GM21825 (cell line): ENCODE measurements around the gene DDX46.
"Not testable (repeated sequence)": the region's sequence is repeated elsewhere in the genome, so short reads cannot be mapped to it uniquely, and the experiment has no call there.

Source experiments
- ATAC-seq: cut with Tn5 transposase; IDR thresholded peaks from one replicate; pipeline ENCODE4 v1.9.1; 2021; ENCODE audit warnings: mild to moderate bottlenecking, moderate library complexity; ENCODE audit not compliant: unreplicated experiment

The DDX46 gene

GRCh38 chr5:134838361-134838760 lies 79.8 kb downstream of the DDX46 start:
- not testable (repeated sequence) for ATAC-seq

DNA sequence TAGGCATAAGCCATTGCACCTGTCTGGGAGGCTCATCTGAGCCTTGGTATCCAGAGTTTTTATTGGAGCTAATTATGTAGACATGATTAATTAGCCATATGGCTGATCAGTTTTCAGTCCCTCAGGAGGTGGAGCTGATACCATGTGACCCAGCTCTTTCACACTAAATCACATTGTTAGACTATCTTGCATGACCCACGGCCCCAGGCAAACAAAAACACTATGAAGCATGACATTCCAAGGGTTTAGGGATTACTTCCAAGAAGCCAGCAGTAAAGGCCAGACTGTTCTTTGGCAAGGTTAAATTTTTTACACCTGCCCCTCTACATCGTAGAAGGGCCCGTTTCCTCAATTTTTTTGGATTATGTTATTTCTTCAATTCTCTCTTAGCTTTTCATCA lies 82.2 kb downstream of the DDX46 start:
- ATAC-seq = no peak

DNA sequence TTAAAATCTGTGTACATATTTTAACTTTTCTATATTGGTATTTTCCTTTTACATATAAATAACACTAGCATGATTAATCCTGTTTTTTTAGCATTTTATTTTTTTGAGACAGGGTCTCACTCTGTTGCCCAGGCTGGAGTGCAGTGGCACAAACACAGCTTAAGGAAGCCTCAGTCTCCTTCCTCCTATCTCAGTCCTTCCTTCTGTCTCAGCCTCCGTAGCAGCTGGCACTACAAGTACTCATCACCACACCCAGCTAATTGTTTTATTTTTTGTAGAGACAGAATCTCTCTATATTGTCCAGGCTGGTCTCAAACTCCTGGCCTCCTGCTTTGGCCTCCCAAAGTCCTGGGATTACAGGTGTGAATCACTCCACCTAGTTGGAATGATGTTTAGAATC lies 85.7 kb downstream of the DDX46 start:
- ATAC-seq = no peak

- no peak for ATAC-seq
Observed at GRCh38 chr5:134845335-134845851, 86.8 kb downstream of the DDX46 start.

- ATAC-seq = peak; percentile 95
Observed at GRCh38 chr5:134845852-134846640, 87.5 kb downstream of the DDX46 start, which contains the start of gene C5orf24. TSS of gene C5orf24 (plus strand) at chr5:134845968. CDS start at chr5:134854901, 8,933 bp downstream.

GRCh38 chr5:134846641-134846960 lies 88.0 kb downstream of the DDX46 start:
- ATAC-seq = no peak

DNA sequence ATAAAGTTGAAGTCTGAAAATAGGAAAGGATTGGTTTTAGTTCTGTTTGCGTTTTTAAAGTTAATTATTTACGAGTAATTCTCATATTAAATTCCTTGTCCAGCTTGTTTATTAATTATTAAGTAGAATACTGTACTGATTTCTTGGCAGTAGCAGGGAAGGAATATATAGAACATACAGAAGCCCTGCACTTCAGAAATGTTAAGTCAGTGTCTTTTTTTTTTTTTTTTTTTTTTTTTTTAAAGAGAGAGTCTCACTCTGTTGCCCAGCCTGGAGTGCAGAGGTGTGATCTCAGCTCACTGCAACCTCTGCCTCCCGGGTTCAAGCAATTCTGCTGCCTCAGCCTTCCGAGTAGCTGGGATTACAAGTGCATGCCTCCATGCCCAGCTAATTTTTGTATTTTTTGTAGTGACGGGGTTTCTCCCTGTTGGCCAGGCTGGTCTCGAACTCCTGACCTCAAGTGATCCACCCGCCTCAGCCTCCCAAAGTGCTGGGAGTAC lies 90.9 kb downstream of the DDX46 start:
- not testable (repeated sequence) for ATAC-seq

GRCh38 chr5:134851307-134851923 lies 92.8 kb downstream of the DDX46 start:
- no peak for ATAC-seq

DNA sequence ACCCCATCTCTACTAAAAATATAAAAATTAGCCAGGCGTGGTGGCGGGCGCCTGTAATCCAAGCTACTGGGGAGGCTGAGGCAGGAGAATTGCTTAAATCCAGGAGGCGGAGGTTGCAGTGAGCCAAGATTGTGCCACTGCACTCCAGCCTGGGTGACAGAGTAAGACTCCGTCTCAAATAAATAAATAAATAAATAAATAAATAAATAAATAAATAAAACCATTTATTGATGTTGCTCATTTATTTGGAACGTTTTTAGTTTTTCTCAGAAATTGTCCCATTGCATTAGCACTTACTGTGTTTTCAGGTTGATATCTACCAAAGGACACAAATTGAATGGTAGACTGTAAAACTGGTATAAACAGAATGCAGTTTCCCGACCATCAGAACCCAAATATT lies 97.9 kb downstream of the DDX46 start:
- ATAC-seq = not testable (repeated sequence)

DNA sequence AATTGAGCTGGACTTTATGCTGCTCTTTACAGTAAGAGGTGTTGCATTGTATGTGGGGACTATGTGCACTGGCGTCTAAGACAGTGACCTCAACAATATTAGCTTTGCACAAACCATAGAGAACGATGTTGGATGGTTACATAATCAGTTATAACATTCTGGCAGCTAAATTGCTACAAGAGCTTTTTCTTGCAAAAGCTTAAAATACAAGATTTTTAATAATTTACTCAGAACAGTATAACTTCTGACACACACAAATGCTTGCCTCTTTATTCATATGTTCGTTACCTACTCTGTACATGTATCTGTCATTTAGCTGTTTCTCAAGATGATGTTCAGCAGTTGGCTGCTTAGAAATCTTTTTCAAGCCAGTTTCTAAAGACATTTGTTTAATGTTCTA lies 98.8 kb downstream of the DDX46 start:
- ATAC-seq = no peak

GRCh38 chr5:134864707-134865106 lies 106.1 kb downstream of the DDX46 start:
- ATAC-seq = no peak

- ATAC-seq = no peak
Observed at GRCh38 chr5:134873494-134873893, 114.9 kb downstream of the DDX46 start.

DNA sequence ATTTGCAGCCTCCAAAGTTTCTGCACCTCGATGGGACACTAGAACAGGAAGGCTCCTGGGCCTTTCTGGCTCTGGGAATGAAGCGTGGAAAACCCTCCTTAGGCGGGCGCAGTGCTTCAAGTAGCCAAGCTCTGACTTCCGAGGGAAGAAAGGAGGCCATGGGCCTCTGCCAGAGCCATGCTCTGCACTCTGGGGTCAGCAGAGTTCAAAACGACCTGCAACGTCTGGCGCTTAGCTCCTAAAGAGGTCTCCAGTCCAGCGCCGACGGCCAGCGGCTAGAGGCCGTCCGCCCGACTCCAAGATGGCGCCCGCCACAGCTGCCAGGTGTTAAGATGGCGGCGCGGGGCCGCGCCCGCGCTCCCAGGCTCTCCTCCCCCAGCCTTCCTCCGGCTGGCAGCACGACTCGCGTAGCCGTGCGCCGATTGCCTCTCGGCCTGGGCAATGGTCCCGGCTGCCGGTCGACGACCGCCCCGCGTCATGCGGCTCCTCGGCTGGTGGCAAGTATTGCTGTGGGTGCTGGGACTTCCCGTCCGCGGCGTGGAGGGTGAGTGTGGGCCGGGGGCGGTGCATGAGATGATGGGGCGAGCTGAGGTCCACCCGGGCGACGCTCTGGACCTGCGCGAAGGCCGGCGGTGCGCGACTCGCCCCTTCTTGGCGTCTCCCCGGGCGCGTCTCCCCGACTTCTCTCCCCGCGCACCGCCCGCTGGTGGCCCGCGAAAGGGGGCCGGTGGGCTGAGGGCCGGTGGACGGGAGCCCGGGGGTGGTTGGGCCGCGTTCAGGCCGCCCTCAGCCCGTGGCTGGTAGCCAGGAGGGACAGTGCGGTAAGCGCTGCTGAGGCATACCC lies 115.6 kb downstream of the DDX46 start, which contains the start of gene TXNDC15:
TSS of gene TXNDC15 (plus strand) at position 385 of the 844 bp plus-strand sequence. CDS start at position 442, 57 bp downstream.
- peak; percentile 78 for ATAC-seq

GRCh38 chr5:134874831-134875655 lies 116.5 kb downstream of the DDX46 start:
- no peak for ATAC-seq

DNA sequence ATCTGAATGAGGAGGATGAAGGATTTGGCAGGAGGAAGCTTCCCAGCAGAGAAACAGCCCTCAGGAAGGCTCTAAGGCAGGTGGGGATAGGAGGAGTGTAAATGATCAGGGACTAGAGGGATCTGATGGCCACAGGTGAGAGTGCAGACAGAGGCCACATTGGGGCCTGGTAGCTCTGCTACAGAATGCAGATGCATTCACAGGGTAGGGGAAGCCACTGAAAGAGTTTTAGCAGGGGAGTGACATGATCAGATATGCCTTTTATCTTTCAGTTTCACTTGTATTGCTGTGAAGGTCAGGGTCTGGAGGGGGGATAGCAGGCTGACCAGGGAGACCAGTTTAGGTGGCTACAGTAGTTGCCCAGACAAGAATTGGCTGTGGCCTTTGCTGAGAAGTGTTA lies 118.6 kb downstream of the DDX46 start:
- peak; percentile 43 for ATAC-seq

DNA sequence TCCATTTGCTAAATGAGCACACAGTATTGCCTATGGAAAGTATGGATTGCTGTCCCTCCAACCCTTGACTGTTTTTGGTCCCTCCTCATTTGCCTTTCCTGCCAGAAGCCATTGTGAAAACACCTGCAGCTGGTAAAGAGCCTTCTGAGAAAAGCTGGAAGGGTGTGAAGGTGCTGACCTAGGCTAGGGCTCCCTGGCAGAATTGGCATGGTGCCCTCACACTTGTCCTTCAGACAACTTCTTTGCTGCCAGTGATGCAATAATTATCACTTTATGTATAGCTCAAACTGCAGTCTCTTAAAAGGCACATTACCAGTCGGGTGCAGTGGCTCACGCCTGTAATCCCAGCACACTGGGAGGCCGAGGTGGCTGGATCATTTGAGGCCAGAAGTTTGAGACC lies 119.8 kb downstream of the DDX46 start:
- ATAC-seq = no peak

GRCh38 chr5:134879456-134879855 lies 120.9 kb downstream of the DDX46 start:
- no peak for ATAC-seq
